NCI-H1048 (cell line): ENCODE measurements around the gene TRIM24.
"Not testable (repeated sequence)": the region's sequence is repeated elsewhere in the genome, so short reads cannot be mapped to it uniquely, and the experiment has no call there.

Experiments
- DNase-seq: peaks from one replicate; lab custom pipeline; 2025; lab: John Stamatoyannopoulos, UW

The TRIM24 gene

DNA sequence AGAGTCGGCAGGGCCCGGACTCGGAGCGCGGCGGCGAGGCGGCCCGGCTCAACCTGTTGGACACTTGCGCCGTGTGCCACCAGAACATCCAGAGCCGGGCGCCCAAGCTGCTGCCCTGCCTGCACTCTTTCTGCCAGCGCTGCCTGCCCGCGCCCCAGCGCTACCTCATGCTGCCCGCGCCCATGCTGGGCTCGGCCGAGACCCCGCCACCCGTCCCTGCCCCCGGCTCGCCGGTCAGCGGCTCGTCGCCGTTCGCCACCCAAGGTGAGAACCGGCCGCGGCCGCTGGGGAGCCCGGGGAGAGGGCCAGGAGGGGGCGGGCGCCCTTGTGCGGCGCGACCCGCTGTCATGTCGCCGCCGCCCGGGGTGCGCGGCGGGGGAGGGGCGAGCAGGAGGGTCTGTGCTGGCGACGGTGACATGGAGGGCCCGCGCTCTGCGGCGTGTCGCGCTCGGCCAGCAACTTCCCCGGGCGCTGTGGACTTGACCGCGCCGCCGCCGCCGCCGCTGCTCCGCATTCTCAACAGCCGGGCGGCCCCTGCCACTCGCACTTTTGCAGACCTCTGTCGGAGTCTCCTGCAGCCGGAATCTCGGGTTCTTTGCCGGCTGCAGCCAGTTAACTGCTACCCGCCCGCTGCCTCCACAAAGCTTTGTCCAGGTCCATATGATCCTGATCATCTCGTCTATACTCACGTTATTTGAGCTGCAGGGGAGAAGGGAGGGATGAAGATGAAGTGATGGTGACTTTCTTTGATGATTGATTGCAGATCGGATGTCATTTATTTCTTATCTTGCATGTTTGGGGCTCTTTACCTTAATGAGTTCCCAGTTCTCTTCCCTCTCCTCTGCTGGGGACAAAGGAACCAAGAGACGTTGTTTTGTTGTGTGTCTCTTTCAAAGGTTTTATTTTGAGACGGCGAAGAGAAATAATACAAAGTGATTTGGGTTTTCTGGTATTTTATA, 869 bp downstream of the TRIM24 start:
- DNase-seq: no peak

DNA sequence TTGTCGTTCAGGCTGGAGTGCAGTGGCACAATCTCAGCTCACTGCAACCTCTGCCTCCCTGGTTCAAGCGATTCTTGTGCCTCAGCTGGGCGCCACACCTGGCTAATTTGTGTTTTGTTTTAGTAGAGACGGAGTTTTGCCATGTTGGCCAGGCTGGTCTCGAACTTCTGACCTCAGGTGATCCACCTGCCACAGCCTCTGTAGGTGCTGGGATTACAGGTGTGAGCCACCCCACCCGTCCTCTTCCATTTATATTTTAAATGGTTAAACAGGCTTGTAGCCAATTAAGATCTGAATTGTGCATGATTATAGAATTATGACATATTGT, 3.2 kb downstream of the TRIM24 start:
- not testable (repeated sequence) for DNase-seq

DNA sequence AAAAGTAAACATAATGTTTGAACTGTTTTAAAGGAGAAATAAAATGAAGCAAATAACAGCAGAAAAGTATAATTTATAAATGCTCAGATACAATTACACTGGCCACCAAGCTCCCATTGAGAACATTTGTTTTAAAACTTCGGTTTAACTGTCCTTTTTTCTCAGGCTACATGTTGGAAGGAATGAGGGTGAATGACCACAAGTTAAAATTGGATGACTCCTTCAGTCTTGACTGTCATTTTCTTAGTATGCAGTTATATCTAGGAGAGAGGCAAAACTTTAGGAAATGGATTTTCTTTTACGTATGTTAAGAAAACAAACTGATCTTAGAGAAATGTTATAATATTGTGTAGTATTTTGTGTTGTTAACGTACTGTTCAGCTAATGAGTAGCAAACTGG, 5.0 kb downstream of the TRIM24 start:
- no peak for DNase-seq

DNA sequence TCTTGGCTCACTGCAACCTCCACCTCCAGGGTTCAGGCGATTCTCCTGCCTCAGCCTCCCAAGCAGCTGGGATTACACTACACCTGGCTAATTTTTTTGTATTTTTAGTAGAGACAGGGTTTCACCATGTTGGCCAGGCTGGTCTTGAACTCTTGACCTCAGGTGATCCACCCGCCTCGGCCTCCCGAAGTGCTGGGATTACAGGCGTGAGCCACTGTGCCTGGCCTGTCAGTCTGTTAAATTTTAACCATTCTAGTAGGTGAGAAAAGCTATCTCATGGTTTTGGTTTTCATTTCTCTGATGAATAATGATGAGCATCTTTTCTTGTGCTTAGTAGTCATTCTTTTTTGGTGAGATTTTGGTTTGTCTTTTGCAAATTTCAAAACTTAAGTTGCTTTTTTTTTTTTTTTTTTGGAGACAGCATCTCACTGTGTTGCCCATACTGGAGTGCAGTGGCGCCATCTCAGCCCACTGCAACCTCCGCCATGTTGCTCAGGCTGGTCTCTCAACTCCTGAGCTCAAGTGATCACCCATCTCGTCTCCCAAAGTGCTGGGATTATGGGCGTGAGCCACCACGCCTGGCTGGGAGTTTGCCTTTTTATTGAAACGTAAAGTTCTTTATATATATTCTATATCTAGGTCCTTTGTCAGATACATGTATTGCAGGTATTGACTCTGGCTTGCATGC, 6.2 kb downstream of the TRIM24 start:
- DNase-seq: not testable (repeated sequence)

DNA sequence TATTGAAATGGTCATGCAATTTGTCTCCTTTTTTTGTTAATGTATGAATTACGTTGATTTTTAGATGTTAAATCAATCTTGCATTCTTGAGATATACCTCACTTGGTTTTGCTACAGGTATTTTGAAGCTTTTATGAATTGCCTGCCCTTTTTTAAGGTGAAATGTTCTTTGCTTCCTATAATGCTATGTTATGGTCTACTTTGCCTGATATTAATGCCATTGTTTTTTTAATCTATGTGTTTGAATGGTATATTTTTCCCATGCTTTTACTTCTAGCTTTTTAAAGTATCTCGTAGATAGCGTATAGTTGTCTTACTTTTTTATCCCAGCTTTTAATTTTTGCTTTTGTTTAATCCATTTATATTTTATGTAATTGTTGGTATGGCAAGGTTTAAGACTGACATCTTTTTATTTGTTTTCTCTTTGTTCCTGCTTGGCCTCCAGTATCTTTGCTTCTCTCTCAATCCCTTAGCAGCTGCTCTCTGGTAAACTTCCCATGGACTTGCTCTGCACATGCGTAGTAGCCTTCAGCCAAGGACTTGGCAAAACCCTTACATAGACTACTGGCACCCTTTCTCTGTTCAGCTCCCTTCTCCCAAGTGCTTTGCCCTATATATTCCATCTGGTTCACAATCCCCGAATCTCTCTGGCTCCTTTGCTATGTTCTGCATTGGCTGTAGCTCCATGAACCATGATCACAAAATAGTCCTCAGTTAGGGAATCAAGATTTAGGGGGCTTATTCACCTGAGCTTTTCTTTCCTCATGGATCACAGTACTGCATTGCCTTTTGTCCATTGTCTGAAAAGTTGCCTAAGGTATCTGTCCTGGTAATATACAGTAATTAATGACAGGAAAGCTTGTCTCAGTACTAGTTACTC, 8.4 kb downstream of the TRIM24 start:
- DNase-seq: no peak

DNA sequence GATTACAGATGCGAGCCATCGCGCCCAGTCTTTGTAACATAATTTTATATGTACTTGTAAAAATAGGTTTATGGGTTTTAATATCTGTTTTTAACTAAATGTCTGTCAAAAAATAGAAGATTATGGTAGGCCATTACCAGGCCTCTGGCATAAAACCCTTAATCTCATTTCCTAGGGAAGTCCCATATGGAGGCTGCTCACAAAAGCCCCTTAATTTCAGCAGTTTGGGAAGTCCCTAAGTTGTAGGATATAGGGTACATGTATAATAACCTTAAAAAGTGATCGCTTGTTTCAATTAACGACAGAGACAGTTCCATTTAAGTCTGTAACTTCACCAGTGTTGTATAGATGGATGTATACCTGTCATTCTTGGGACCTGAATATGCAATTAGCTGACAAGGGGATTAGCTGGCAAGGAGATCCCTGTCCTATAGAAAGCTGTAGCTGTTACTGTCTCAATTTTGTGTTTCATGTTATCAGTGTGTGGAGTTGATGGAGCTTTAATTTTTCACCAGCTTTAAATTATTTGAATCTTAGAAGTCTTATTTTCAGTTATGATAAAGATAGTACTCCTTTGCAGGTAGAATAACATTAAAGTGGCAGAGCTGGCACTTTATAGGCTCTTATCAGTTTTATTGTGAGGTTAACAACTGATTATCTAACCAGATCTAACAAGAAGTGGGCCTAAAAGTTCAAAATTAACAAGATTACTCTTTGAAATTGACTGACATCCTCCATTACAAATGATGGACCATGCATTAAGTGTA, 10.5 kb downstream of the TRIM24 start:
- no peak for DNase-seq

DNA sequence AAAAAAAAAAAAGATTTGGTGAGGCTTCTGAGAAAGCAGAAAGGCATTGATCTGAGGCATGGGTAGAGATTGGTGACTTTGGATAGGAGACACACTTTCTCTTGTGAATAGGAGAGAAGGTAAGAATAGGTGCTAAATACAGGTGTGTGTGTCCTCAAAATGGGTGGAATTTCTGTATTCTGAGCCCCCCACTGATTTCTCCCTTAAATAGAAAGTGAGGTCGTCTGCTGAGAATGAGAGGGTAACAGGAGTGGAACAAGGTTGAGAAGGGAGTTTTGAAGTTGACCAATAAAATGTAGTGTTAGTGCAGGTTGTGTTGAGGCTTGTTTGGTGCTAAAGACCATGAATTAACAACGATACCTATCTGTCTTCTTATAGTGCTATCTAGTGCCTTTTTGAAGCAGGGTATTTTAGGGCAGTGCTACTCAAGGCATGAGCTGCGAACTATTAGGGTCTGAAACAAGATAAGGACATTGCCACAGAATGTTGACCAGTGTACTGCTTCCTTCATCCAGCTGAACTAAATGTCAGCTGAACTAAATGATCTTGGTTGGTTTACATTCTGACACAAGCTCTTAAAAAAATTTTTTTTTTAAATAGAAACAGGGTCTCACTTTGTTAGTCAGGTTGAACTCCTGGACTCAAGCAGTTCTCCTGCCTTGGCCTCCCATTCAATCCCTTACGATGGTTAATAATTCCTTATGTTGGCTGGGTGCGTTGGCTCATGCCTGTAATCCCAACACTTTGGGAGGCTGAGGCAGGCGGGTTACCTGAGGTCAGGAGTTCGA, 12.4 kb downstream of the TRIM24 start:
- no peak for DNase-seq

DNA sequence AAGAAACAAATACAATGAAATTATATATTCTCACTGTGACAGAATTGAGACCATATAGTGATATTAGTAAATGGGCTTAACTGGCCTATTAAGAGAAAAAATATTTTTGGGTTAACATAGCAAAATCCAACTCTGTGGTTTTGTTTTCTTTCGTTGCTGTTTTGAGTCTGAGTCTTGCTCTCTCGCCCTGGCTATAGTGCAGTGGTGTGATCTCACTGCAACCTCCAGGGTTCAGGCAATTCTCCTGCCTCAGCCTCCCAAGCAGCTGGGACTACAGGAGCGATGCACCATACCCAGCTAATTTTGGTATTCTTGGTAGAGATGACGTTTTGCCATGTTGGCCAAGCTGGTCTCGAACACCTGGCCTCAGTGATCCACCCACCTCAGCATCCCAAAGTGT, 15.3 kb downstream of the TRIM24 start:
- no peak for DNase-seq

DNA sequence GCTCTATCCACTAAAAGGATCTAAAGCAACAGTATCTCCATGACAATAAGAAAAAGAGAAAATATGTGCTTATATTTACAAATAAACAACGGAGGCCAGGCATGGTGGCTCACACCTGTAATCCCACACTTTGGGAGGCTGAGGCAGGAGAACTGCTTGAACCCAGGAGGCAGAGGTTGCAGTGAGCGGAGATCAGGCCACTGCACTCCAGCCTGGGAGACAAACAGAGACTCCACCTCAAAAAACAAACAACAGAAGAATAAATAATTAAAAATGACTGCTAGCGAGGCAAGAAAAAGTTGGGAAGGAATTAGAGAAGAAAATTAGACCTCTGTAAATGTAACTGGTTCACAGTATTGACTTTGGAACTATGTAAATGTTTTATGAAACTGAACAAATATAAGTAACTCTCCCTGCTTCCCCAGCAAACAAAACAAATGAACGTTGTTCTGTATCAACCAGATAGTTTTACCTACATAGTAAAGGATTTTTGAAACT, 17.1 kb downstream of the TRIM24 start:
- DNase-seq: no peak

DNA sequence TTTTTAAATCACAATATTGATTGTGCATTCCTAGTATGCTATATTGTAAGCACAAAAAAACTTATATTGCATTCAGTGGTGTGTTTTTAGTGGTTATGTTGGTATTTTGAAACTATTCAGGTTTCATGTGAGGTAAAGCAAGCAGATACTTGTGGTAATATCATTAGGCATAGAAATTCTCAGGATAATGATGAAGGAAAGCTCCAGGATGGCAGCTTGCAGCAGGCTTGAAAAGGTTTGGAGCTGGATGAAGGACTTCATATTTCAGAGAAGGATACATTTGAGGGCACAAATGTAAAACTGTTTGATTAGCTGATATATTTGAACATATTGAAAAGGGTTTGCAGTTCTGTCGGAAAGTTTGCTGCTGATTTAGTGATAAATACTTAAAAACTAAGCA, 17.5 kb downstream of the TRIM24 start:
- no peak for DNase-seq

DNA sequence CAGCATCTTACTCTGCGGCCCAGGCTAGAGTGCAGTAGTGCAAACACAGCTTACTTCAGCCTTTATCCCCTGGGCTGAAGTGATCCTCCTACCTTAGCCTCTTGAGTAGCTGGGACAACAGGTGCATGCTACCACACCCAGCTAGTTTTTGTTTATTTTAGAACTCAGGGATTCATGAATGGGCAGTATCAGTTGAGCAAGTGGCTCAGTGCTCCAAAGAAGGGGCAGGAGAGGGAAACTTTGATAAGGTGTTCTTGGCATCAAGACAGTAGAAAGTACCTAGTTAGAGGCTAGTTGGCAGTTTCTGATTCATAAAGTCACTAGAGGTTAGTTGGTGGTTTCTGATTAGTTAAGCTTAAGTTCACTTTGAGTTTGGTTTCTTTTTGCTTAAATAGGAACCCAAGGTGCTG, 18.4 kb downstream of the TRIM24 start:
- DNase-seq: no peak

DNA sequence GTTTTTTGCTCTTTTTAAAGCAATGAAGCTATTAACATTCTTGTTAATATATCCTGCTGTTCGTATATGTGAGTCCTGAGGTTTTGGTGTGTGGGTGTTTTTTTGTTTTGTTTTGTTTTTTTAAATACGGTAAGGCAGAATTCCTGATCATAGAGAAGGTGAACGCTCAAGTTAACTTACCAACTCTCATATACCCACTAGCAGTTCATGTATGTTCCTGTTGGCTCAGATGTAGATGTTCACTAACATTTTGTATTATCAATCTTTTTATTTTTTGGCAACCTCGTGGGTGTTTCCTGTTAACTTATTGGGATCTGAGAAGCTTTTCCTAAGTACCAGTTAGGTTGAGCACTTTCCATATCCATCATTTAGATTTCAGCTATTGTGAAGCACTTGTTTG, 20.5 kb downstream of the TRIM24 start:
- DNase-seq: no peak

DNA sequence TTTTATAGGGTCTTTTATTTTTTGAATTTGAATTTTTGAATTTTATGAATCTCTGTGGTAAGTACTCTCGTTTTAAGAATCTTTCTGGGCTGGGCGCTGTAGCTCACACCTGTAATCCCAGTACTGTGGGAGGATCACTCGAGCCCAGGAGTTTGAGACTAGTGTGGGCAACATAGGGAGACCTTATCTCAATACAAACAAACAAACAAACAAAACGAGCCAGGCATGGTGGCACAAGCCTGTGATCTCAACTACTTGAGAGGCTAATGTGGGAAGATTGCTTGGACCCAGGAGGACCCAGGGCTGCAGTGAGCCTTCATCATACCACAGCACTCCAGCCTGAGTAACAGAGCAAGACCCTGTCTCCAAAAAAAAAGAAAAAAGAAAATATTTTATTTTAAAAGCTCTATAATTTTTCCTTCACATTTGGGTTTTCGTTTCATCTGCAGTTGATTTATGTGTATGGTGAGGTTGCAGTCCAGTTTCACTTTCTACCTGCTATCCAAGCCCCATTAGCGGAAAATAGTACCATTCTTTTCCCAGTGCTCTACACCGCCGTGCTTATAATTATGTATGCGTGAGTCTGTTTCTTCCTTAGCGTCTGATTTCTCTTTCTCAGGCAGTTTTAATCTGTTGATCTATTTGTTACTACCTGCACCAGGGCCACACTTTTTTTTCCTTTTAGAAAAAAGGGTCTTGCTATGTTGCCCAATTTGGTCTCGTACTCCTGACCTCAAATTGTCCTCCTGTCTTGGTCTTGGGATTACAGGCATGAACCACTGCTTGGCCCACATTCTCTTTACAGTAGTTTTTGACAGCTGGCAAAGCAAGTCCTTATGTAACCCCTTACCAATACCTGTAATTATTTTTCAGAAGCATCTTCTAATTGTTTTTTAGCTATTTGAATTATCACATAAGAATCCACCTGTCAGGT, 21.7 kb downstream of the TRIM24 start:
- no peak for DNase-seq

DNA sequence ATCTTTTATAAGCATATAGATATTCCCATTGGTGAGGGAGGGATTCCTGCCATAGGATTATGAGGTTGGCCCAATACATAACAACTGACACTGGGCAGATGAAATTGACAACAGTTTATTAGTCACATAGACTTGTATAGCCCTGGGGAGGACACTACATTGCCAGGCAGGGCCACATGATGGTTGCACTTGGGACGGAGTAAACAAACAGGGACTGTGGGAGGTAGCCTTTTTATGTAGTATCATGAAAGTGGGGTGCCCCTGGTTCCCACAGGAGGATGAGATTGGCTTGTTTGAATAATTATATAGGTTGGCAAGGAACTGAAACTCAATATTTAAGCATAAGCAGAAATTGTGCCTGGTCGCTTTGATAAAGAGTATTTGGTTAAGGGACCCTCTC, 23.5 kb downstream of the TRIM24 start:
- DNase-seq: no peak

DNA sequence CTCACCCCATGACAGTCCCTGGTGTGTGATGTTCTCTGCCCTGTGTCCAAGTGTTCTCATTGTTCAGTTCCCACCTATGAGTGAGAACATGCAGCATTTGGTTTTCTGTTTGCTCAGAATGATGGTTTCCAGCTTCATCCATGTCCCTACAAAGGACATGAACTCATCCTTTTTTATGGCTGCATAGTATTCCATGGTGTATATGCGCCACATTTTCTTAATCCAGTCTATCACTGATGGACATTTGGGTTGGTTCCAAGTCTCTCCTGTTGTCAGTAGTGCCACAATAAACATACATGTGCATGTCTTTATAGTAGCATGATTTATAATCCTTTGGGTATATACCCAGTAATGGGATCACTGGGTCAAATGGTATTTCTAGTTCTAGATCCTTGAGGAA, 25.4 kb downstream of the TRIM24 start:
- not testable (repeated sequence) for DNase-seq

DNA sequence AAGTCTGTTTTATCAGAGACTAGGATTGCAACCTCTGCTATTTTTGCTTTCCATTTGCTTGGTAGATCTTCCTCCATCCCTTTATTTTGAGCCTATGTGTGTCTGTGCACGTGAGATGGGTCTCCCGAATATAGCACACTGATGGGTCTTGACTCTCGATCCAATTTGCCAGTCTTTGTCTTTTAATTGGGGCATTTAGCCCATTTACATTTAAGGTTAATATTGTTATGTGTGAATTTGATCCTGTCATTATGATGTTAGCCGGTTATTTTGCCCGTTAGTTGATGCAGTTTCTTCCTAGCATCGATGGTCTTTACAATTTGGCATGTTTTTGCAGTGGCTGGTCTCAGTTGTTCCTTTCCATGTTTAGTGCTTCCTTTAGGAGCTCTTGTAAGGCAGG, 29.1 kb downstream of the TRIM24 start:
- not testable (repeated sequence) for DNase-seq

DNA sequence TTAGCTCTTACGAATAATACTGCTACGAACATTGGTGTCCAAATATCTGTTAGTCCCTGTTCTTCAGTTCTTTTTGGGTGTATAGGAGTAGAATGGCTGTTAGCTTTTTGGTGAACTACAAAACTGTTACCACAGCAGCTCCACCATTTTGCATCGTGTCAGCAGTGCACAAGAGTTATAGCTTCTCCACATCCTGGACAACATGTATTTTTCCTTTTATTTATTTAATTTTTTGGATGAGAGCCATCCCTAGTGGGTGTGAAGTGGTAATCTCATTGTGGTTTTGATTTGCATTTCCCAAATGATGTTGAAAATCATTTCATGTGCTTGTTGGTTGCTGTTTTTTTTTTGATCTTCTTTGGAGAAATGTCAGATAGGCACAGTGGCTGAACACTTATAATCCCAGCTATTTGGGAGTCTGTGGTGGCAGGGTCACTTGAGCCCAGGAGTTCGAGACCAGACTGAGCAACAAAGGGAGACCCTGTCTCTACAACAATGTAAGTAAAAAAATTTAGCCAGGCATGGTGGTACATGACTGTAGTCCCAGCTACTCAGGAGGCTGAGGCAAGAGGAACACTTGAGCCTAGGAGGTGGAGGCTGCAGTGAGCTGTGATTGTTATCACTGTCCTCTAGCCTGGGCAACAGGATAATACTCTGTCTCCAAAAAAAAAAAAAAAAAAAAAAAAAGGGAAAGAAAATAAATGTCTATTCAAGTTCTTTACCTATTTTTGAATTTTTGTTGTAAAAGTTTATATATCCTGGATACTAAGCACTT, 31.7 kb downstream of the TRIM24 start:
- DNase-seq: peak; percentile 21

DNA sequence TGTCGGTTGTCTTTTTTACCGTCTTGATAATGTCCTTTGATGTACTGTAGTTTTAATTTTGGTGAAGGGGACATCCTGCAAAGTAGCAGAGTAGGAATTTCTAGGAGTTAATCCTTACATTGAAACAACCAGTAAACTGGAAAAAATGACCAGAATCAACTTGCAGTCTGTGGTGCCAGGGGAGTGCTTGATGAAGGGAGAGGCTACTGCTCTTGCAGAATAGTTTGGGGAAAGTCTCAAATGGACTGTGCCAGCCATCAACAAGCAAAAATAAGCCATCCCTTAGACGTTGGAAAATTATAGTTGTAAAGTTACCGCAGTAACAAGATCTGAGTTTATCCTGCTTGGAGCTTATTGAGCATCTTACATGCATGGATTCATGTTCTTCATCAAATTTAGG, 32.4 kb downstream of the TRIM24 start:
- DNase-seq: no peak

DNA sequence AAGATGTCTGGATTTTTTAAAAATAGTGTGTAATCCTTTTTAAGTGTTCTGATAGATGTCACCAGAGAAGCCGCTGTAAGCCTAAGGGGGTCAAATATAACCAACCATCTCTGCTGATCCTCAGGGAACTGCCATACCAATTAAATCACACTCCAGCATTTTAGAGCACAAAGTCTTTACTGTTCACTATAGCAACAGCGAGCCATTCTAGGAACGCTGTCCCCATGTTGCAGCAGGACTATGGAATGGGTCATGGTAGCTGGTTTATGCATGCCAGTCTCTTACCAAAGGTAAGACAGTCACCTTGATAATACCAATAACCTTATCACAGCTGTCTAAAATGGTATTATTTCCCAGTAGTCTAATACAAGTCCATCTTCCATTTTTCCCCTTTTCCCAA, 33.5 kb downstream of the TRIM24 start:
- DNase-seq: no peak
